GM12864 (cell line): ENCODE results near the gene ROBO3.

Experiments used
- DNase-seq: peaks from one replicate; pipeline ENCODE4 v3.0.0-alpha.2; 2011; ENCODE audit warnings: low read depth
- H3K4me3 ChIP-seq: 2 replicates; pipeline ENCODE4 v1.5.1; 2011; ENCODE audit warnings: mild to moderate bottlenecking, low read depth, low read length, control low read depth
- CTCF ChIP-seq: IDR thresholded peaks from 2 replicates; pipeline ENCODE4 v1.5.1; 2011; ENCODE audit warnings: low read depth, mild to moderate bottlenecking, moderate library complexity, low read length, control low read depth, inconsistent platforms; ENCODE audit errors: missing control alignments

The ROBO3 gene

DNA sequence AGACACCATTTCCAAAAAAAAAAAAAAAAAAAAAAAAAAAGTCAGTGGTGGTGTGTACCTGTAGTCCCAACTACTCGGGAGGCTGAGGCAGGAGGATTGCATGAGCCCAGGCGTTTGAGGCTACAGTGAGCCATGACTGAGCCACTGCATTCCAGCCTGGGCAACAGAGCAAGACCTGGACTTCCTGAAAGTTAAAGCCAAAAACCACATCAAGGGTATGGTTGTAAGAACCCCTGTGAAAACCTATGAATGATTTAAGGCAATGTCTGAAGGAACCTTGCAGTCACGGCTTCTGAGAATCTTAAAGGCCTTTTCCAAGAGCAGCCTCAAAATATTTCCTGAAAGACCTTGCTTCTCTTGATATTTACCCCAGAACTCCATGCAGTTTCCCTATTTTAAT, 34.5 kb upstream of the ROBO3 start:
- no peak for DNase-seq
- H3K4me3 ChIP-seq: no peak overlapping the region
- no peak for TF ChIP-seq CTCF

DNA sequence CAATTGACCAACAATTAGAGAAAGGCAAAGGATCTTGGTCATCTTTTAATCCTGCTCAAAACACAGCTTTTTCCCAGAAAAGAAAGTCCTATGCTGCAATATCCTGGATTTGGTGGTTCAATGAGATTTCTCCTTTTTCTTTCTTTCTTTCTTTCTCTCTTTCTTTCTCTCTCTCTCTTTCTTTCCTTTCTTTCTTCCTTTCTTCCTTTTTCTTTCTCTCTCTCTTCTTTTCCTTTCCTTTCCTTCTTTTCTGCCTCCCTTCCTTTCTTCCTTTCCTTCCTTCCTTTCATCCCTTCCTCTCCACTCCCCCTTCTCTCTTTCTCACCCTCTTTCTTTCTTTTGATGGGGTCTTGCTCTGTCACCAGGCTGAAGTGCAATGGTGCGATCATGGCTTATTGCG, 33.3 kb upstream of the ROBO3 start:
- DNase-seq: no peak
- H3K4me3 ChIP-seq: no peak overlapping the region
- TF ChIP-seq CTCF: no peak

GRCh38 chr11:124832571-124832970, 32.7 kb upstream of the ROBO3 start:
- no peak overlapping the region for H3K4me3 ChIP-seq
- DNase-seq: no peak
- no peak for TF ChIP-seq CTCF

DNA sequence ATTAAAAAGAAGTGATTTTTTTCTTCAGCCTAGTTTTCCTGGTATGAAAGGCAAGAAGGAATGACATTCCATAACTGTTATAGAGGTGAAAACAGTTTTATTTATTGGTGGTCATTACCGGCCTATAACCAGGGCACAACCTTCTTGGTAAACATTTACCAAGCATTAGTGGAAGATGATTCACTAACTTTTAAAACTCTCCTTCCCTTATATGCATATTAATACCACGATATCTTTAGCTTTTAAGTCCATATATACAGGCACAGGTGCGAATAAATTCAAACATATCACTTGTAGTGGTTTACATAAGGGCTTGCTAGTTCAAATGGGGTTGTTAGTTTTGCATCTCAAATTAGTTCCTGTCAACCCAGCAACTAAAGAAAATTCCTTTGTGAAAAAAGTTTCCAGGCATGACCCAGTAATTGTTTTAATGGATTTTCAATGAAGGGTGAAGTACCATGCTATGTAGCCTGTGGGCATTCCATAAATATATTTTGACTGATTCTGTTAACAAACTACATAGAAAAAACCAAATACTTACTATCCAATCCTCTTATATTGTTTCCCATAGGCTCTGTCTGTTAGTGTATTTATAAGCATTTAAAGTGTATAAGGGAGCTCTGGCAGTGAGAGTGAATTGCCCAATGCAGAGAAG, 30.6 kb upstream of the ROBO3 start:
- no peak for DNase-seq
- no peak overlapping the region for H3K4me3 ChIP-seq
- TF ChIP-seq CTCF: no peak

GRCh38 chr11:124835918-124836317, 29.3 kb upstream of the ROBO3 start:
- no peak overlapping the region for H3K4me3 ChIP-seq
- no peak for TF ChIP-seq CTCF
- DNase-seq: no peak

- no peak overlapping the region for H3K4me3 ChIP-seq
- peak; percentile 37 for DNase-seq
- TF ChIP-seq CTCF: peak; percentile 67
Observed at GRCh38 chr11:124837491-124837856, 27.8 kb upstream of the ROBO3 start.

GRCh38 chr11:124838805-124839127, 26.5 kb upstream of the ROBO3 start:
- TF ChIP-seq CTCF: no peak
- no peak for DNase-seq
- H3K4me3 ChIP-seq: no peak overlapping the region
